ENCODE measurements around the gene PLAU.

DNA sequence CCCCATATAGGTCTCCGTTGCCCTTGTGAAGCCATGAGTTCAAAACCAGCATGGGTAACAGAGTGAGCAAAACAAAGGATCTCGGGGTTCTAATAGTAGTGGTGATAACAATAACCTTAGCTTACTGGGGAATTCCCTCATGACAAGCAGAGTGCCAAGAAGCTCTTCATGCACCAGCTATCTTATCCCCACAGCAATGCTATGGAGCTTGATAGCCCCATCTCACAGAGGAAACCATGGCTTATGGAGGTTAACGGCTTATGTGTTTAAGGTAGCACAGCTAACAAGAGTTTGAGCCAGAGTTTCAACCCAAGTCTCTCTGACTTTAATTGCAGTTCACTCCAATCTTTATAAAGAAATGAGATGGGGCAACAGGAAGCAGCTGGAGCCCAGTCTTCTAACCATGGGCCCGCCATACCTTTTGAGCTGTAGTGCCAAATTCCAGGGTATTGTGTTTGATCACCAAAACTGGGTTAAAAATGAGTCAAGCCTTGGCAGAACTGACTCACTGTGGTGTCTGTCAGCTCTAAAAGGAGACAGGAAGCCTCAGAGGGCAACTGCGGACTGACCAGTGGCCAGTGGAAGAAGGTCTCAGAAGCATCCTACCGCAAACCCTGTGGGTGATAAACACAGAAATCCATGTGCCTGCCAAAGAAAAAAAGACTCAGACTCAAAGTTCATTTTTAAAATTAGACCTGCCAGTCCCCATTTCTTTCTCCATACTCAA lies 16.5 kb upstream of the PLAU start:
- TF ChIP-seq, protein P1, sequence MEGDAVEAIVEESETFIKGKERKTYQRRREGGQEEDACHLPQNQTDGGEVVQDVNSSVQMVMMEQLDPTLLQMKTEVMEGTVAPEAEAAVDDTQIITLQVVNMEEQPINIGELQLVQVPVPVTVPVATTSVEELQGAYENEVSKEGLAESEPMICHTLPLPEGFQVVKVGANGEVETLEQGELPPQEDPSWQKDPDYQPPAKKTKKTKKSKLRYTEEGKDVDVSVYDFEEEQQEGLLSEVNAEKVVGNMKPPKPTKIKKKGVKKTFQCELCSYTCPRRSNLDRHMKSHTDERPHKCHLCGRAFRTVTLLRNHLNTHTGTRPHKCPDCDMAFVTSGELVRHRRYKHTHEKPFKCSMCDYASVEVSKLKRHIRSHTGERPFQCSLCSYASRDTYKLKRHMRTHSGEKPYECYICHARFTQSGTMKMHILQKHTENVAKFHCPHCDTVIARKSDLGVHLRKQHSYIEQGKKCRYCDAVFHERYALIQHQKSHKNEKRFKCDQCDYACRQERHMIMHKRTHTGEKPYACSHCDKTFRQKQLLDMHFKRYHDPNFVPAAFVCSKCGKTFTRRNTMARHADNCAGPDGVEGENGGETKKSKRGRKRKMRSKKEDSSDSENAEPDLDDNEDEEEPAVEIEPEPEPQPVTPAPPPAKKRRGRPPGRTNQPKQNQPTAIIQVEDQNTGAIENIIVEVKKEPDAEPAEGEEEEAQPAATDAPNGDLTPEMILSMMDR (IDR thresholded peaks at IDR 0.05; ENCODE audit: low read length) = no peak
- TF ChIP-seq EZH2 (optimal IDR thresholded peaks at IDR 0.05; ENCODE audit: low read depth, low read length) = no peak
- TF ChIP-seq EZH2phosphoT487 (IDR thresholded peaks at IDR 0.05; ENCODE audit: low read length) = no peak

All from MM.1S (cell line).